ENCODE measurements around the gene EEF2KMT.
A peak's percentile ranks its signal among the peaks of the same experiment; 100 is the strongest.
"Not testable (repeated sequence)": the region's sequence is repeated elsewhere in the genome, so short reads cannot be mapped to it uniquely, and the experiment has no call there.

The EEF2KMT gene

DNA sequence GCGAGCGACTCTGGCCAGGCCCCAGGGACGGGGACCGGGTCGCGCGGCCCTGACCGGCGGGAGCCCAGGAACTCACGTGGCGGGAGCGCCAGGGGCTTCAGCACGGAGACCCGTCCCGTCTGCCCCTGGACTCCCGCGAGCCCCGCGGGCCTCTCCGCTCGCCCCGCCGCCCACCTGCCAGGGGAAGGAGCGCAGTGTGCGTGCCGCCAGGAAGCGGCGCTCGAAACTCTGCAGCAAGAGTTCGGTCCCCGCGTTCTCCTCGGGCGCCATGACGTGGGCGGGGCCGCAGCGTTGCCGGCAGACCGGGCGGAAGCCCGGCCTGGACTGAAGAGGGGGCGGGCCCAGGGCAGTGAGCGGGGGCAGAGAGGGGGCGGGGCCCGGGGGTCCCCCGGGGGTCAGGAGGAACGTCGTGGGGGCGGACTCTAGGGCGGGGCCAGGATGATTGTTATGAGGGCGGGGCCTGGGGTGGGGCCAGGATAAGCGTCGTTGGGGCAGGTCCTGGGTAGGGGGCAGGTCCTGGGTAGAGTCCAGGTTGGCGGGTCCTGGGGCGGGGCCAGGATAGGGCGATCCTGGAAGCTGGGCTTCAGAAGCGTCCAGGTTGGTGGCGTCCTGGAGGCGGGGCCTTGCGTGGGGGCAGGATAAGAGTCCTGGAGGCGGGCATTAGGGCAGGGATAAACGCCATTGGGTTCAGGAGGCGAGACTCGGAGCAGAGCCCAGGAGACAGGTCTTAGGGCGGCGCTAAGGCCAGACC, at the start of gene EEF2KMT:
Gene EEF2KMT, minus strand, starts transcription at position 326 of the 751 bp plus-strand sequence. Its CDS starts 56 bp downstream, at position 270.
- DNase-seq: peak; percentile 99

DNA sequence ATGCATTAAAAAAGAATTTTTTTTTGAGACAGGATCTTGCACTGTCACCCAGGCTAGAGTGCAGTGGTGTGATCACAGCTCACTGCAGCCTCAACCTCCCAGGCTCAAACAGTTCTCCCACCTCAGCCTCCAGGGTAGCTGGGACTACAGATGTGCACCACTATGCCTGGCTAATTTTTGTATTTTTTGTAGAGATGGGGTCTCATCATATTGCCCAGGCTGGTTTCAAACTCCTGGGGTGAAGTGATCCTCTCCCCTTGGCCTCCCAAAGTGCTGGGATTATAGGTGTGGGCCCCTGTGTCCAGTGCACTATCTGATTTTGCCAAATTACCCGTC, 47.0 kb upstream of the EEF2KMT start:
- DNase-seq: not testable (repeated sequence)

DNA sequence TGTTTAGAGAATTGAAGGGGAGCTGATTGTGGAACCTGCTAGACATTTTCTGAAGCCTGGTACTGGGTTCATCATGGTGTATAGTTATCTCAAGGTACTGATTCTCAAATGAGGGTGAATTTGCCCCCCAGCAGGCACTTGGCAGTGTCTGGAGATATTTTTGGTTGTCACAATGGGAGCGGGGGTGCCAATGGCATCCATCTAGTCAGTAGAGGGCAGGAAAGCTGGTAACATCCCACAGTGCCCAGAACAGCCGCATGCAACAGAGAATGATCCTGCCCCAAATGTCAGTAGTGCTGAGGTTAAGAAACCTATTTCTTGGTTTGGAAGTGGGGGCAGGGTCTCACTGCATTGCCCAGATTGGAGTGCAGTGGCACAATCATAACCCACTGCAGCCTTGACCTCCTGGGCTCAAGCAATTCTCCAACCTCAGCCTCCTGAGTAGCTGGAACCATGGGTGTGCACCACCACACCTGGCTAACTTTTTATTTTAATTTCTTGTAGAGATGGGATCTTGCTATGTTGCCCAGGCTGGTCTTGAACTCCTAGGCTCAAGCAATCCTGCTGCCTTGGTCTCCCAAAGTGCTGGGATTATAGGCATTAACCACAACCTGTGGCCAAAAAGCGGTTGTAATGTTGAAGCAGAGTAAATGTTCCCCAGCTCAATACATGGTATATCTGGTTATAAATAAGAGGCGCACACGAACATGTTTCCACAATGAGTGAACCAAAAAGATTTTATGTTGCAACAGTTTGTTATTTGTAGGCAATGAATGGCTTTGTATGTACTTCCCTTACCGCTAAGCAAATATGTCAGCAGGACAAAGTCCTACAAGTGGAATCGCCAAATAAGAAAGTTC, 46.4 kb upstream of the EEF2KMT start:
- no peak for DNase-seq

DNA sequence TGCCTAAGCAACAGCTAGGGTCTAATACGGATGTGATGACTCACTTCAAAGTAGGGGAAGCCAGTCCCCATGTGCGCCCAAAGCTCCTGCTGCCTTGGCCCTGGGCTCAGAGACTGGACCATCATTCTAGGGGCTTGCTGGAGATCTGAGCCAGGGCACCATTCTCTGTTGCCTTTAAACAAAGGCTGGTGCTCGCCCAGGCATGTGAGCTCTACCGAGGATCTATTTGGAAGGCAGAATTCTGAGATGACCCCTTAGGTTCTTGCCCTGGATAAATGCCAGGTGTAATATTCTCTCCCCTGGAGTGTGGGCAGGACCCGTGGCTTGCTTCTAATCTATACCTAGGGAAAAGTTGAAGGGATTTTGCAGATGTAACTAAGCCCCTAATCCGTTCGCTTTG, 42.6 kb upstream of the EEF2KMT start:
- DNase-seq: not testable (repeated sequence)

DNA sequence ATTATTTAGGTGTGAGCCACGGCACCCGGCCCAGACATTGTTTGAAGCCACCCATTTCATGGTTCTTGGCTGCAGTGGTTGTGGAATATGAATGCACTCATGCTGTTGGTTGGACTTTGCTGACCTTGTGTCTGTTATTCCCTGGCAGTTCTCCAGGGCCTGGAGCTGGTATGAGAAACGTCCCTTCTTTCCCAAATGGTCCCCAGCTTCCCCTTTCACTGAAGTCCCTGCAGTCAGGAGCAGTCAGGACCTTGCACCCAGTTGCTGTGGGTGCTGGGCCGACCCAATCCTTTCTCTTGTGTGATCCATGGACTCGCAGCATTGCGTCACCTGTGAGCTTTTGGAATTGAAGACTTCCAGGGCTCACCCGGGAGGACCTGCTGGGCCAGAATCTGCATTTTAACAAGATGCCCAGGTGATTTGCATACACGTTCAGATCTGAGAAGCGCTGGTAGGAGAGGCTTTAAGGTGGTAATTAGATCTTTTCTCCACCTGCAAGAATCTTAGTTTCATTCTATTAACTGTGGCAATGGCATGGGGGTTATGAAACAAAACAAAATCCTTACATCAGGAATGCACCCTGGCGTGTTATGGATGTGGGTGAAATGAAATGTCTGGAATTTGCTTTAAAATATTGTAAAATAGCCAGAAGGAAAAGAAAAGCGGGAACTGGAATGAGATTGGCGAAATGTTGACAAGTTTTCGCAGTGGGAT, 37.3 kb upstream of the EEF2KMT start:
- not testable (repeated sequence) for DNase-seq

GRCh38 chr16:5132915-5133600, 35.5 kb upstream of the EEF2KMT start:
- DNase-seq: not testable (repeated sequence)

DNA sequence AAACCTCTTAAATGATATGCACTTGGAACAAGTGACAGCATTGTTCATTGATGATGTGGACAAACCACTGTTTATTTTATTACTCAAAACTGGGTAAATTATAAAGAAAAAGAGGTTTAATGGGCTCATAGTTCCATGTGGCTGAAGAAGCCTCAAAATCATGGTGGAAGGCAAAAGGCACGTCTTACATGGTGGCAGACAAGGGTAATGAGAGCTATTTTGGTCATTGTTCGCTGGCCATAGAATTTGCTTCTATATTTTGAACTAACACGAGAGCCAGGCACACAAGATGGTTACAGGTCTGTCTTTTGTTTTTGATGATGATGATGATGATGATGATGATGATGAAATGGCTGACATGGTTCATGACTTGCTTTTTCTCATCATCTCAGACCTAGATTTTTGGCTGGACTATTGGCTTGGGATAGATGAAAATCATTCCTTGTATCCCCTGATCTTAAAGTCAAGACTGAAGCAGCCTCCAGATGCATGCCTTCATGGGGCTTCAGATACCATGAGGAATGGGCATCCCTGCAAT, 33.9 kb upstream of the EEF2KMT start:
- not testable (repeated sequence) for DNase-seq

- DNase-seq: peak; percentile 75
Measured at GRCh38 chr16:5117300-5118087, 19.9 kb upstream of the EEF2KMT start.

- not testable (repeated sequence) for DNase-seq
Measured at GRCh38 chr16:5116780-5117295, 19.2 kb upstream of the EEF2KMT start.

DNA sequence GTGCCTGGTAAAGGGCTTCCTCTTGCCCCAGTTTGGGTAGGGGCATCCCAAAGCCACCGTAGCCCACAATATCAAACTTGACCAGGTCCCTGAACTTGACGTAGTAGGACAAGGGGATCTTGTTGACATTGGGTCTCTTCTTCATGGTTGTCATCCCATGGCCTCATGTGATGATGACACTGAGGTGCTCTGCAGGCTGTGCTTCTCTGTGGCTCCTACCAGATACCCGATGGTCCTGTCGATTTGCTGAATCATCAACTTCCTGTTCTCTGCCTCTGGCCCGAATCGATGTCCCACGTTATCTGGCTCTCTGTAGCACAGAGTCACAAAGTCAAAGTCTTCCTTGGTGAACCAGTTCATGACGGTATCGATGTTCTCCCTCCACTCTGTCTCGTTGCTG, 13.3 kb upstream of the EEF2KMT start:
- not testable (repeated sequence) for DNase-seq

DNA sequence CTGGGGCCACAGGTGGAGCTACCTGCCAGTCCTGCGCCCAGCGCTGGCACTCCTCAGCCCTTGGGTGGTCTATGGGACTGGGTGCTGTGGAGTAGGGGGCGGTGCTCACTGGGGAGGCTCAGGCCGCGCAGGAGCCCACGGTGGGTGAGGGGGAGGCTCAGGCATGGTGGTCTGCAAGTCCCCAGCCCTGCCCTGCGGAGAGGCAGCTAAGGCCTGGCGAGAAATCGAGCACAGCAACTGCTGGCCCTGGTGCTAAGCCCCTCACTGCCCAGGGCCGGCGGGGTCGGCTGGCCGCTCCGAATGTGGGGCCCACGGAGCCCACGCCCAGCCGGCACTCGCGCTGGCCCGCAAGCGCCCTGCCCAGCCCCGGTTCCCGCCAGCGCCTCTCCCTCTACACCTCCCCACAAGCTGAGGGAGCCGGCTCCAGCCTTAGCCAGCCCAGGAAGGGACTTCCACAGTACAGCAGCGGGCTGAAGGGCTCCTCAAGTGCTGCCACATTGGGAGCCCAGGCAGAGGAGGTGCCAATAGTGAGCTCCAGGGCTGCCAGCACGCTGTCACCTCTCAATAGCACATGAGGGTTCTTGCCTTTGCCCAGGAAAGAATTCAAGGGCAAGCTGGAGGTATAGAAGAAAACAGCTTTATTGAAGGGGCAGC, 11.0 kb upstream of the EEF2KMT start:
- DNase-seq: no peak

GRCh38 chr16:5105039-5105438, 7.4 kb upstream of the EEF2KMT start:
- DNase-seq: not testable (repeated sequence)

DNA sequence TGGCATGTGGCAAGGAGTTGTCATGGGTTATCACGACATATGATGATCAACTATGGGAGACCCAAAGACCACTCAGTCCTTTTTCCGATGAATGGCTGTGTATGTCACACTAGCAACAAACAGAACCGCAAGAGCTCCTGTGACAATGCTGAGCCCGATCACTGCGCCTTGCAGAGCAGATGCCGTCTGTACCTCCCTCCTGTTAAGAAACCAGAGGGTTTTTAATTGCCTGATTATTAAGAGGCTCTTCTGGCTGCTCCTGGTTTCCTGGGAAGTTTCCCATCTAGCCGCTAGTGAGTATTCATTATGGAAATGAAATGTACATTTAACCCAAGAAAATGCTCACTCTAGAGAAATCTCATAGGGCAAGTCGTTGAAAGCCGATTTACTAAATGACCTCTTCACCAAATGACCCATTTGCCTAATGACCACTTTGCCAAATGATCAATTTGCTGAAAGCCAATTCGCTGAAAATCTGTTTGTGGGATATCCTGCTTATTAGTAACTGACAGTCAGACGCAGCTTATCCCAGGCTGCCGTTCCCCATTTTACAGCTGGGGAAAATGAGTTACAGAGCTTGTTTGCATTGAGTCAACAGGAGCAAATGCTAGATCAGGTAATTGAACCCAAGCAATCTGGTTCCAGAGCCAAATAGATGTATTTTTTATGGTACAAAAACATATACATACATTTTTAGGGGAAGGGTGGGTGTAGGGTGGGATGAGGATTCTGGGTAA, 5.9 kb upstream of the EEF2KMT start:
- DNase-seq: not testable (repeated sequence)

- DNase-seq: not testable (repeated sequence)
Measured at GRCh38 chr16:5099174-5099573, 1.6 kb upstream of the EEF2KMT start.

- DNase-seq: peak; percentile 88
Measured at GRCh38 chr16:5098221-5099159, 895 bp upstream of the EEF2KMT start.

- DNase-seq: peak; percentile 62
Measured at GRCh38 chr16:5097061-5097469, 530 bp downstream of the EEF2KMT start.

- not testable (repeated sequence) for DNase-seq
Measured at GRCh38 chr16:5096437-5097060, 1.0 kb downstream of the EEF2KMT start.

DNA sequence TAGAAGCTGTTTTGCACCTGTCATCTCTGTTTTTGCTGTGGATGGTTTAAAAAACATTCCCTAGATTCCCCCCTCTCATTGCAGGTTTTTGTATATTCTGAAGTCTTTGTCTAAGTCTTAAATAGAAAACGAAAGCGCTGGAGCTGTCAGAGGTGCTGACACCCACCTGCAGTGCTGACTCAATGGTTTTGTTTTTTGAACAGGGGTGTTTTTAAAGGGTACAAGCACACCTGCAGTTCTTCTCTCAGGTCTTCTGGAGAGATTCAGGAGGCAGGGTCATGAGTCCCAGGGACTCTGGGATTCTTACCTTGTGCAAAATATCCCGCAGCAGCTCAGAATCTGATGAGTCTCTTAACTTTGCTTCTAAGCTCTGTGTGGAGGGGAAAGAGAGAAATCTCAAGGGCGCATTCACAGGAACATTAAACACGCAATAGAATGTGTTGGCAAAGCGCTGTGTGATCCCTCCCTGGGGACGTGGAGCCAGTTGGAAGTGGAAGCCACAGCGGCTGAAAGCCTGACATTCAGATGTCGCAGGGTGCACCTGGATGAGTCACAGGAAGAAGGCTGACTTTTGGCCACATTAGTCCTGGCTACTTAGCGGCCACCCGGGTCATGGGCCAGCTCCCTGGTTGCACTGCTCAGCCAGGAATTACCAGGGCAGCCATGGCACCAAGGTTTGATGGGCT, 2.3 kb downstream of the EEF2KMT start:
- DNase-seq: not testable (repeated sequence)

Measured in femur (tissue), 1 donor.